GM12801 (cell line): ENCODE measurements around the gene GOLGA6B.

Experiments used
- TF ChIP-seq, protein P1 (sequence below): IDR thresholded peaks from one replicate; pipeline ENCODE4 v1.5.1; 2011; ENCODE audit warnings: control low read depth; ENCODE audit not compliant: insufficient read length; ENCODE audit errors: extremely low read depth

The GOLGA6B gene

GRCh38 chr15:72676838-72677237, 22.3 kb downstream of the GOLGA6B start:
- TF ChIP-seq, protein P1, sequence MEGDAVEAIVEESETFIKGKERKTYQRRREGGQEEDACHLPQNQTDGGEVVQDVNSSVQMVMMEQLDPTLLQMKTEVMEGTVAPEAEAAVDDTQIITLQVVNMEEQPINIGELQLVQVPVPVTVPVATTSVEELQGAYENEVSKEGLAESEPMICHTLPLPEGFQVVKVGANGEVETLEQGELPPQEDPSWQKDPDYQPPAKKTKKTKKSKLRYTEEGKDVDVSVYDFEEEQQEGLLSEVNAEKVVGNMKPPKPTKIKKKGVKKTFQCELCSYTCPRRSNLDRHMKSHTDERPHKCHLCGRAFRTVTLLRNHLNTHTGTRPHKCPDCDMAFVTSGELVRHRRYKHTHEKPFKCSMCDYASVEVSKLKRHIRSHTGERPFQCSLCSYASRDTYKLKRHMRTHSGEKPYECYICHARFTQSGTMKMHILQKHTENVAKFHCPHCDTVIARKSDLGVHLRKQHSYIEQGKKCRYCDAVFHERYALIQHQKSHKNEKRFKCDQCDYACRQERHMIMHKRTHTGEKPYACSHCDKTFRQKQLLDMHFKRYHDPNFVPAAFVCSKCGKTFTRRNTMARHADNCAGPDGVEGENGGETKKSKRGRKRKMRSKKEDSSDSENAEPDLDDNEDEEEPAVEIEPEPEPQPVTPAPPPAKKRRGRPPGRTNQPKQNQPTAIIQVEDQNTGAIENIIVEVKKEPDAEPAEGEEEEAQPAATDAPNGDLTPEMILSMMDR = no peak

DNA sequence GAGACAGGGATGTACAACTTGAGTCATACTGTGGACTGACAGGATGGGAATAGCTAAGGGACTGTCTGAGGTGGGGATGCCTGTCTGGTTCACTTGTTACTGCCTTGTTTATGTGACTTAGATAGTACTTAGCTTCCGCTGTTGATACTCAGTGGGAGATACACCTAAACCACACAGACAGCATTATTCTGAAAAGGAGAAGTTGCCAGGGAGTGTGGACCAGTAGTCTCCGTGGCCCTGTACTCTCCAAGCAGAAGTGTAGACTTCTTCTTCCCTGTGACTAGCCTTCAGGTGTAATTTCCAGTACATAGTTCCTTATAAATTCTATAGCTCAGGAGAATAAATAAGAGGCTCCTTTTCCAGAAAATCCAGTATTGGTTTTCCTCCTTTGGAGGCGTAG, 26.4 kb downstream of the GOLGA6B start:
- TF ChIP-seq, protein P1 = no peak

DNA sequence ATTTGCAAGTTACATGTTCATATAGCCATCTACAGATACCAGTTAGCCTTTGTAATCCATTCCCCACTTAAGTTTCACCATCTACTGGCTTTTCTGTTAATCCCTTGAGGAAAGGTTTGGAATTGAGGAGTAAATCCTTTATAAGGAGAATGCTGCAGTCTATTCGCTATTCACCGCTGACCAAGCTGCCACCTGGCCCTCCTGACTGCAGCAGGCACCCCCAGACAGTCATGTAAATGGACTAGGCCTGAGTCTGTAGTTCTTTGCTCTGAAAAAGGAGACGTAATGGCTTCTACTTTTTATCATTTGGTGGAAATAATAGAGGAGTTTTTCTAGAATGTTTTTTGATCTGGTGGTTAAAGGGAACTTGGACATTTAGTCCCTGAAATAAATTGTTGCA, 28.3 kb downstream of the GOLGA6B start:
- TF ChIP-seq, protein P1 = no peak

DNA sequence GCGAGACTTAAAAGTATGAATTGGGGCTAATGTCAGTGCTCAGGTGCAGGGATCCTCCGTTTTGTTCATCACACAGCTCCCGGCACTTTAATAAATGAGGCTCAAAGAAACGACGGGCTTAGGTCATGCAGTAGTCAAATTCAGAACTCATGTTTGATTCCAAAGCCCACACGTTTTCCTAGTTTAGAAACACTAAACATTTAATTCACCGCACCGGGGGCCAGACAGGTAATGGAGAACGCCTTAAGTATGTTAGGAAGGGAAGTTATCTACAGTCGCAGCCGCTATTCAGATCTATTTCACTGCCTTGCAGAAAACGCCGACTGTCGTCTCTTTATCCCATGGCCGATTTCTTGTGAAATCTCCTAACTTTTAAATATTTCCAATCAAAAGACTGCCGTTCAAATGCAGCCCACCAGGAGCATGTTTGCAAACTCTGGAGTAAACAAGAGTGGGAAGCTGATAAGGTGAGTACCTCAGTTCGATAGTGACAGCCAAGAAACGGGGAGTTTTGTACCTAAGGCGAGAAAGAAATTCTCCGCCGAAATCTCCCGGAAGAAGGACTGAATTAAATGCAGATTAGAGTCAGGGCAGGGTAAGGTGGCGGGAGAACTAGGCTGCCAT, 30.9 kb downstream of the GOLGA6B start:
- TF ChIP-seq, protein P1 = no peak

GRCh38 chr15:72685925-72686794, 31.7 kb downstream of the GOLGA6B start, which contains the start of the genes BBS4 and HIGD2B:
Gene BBS4 (plus strand): TSS chr15:72686207. CDS start chr15:72686228, 21 bp downstream.
Gene HIGD2B (minus strand): TSS chr15:72686182. CDS start chr15:72676374, 9,808 bp downstream.
- TF ChIP-seq, protein P1 = no peak

- TF ChIP-seq, protein P1 = no peak
Measured at GRCh38 chr15:72688697-72689096, 34.2 kb downstream of the GOLGA6B start.

DNA sequence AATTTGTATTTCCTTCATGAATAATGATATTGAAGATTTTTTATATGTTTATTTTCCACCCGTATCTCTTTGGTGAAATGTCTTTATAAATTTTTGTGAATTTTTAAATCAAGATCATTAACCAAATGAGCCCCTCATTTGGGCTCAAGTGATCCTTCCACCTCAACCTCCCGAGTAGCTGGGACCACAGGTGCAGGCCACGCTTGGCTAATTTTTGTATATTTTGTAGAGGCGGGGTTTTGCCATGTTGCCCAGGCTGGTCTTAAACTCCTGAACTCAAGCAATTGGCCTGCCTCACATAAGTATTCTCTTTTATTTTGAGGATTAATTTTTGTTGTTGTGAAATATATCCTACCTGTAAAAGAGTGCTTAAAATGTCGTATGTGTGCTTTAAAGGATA, 36.4 kb downstream of the GOLGA6B start:
- TF ChIP-seq, protein P1 = no peak
